Non-pigmented ciliary epithelial cell (primary cell): ENCODE data around the gene RAB4A.

ENCODE experiments used
- DNase-seq: peaks from one replicate; pipeline ENCODE4 v3.0.0-alpha.2; 2010; ENCODE audit warnings: low read depth

RAB4A gene

GRCh38 chr1:229244091-229244490 is 26.8 kb upstream of the RAB4A start:
- no peak for DNase-seq

DNA sequence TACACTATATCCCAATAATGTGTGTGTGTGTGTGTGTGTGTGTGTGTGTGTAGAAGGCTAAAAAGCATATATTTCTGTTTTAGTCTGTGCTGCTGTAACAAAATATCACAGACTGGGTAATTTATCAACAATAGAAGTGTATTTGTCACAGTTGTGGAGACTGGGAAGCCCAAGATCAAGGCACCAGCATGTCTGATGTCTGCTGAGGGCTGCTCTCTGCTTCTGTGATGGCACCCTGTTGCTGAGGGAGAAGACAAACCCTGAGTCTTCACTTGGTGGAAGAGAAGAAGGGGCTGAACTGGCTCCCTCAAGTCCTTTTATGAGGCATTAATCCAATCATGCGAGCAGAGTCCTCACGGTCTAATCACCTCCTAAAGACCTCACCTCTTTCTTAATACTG is 23.0 kb upstream of the RAB4A start:
- DNase-seq: no peak

DNA sequence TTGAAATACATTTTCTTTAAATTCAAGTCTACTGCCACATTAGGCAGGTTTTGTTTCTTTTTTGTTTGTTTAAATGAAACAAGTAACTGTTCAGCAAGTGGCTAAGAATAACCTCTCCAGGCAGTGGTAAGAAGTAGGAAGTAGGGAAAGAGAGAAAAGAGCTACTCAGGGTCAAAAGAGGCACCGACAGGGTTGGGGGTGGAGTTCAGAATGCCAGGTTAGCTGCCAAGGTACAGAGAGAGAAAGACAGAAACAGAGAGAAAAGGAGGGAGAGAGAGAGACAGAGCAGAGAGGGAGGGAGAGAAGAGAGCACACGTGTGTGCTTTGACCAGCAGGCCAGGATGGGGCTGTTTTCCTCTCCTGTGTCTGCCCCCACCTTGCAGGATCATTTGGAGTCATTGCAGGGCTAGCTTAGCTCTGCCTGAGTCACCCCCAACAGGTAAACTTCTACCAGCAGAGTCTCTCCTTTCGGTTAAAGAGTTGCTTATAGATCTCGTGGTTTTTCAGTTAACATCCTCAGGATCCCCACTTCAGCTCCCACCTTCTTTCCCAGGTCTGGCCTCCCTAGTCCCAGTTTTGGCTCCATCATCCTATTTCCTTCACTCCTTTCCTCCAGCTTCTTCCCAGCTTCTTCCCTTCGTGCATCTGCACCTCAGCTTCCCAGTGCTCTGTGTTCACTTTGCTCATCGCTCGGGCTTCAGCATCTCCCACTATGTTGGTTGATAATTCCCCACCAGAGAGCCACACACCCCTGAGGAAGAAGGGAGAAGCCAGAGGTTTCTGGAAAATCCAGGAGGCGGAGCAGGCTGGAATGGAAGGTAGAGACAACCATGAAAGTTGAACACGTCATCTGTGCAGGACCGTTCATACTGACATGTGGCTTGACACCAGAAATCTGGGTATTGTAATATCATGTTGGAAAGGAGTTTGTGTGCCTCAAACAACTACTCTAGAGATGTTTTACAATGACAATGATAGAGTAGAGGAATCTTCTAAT is 21.8 kb upstream of the RAB4A start:
- no peak for DNase-seq

GRCh38 chr1:229249854-229250644 is 20.9 kb upstream of the RAB4A start:
- no peak for DNase-seq

DNA sequence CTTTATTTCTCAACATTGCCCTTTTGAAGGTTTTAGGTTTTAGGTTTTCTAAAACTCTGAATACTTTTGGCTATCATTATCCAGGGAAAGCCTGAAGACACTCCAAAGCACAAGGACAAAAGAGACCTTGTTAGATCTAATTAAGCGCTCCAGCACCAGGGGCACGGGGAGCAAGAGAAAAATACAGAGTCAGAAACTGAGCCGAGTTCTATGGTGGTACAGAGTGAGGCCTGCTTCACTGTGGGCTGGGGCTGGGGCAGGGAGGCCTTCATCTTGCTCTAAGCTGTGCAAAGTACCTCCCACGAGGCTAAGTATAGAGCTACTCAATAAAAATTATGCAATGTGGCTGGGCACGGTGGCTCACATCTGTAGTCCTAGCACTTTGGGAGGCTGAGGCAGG is 19.7 kb upstream of the RAB4A start:
- no peak for DNase-seq

DNA sequence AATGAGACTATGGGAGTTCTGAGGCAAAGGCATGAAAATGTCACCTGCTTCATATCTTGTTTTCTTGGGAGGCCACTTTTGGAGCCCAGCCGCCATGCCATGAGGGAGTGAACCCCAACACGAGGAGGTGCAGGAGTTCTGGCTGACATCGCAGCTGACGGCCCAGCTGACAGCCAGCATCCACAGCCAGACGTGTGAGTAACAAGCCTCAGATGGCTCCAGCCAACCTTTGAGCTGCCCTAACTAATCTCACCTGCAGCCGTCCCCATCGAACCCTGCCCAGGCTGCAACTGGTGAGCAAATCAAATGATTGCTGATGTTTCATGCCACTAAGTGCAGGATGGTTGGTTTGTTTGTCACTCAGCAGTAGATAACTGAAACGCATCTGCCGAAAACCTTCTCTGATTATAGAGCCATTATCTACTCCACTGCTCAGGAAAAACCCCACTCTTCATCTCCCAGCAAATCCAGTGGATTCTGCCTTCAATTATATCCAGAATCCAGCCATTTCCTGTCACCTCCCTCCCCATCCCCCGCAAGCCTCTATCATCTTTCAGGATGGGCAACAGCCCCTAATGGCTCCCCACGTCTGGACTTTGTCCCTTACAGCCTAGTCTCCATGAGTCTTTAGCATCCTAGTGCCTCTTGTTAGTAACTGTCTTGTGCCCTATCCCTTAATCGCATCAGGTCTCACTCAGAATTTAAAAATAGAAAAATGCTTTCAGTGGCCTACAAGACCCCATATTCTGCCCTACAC is 18.5 kb upstream of the RAB4A start:
- DNase-seq: no peak

DNA sequence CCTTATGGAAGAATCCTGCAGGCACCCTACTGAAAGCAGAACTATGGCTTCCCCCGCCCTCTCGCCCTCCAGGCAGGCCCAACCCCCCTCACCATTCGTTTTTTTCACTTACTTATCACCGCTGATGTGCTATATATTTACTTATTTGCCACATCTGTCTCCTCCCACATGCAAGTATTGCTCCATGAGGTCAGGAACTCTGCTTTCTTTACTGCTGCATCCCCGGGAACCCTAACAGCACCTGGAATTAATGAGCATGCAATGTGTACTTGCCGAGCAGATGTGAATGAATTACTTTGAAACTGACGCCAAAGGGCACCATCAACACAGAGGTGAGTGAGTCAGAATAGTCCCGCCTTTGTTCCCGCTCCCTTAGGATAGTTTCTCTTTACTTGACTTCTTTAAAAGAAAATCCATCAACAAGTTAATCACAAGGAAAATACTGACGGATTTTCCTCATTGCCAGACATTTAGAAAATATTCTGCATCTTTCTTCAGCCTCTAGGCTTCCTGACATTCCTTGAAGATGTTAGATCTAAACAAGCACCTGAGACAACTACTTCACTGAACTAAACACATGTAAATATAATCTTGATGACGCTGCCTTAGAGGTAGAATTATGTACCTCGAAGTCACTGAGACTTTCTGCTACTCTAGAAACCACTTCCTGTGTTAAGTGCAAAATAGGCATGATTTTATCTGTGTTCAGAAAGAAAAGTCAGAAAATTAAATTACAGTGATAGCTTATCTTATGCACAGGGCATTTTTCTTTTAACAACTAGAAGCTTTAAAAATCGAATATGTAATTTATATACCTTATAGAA is 17.5 kb upstream of the RAB4A start:
- no peak for DNase-seq

DNA sequence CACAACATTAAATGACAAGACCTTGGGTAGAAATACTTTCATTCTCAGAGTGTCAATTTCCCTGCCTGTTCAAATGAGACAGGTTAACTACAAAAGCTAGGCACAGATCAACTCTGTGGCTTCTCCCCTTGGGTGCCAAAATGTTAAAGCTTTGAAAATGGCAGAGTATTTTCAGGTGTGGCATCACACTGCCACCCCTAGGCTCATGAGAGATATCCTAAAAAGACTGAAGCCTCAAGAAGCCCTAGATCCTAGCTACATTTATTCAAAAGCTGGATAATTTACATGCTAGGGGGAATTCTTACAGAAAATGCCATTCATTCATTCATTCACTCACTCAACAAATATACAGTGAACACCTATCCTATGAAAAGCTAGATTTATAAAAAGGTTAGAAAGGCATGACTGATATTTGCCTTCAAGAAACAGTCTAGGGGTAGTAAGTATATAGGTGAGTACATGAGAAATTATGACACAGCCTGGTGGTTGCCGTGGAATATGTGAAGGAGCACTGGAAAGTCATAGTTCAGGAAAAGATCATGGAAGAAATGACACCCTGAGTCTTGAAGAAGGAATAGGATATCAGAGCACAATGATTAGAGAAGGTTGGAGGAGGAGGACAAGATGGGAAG is 15.9 kb upstream of the RAB4A start:
- no peak for DNase-seq

GRCh38 chr1:229258031-229258756 is 12.7 kb upstream of the RAB4A start:
- DNase-seq: no peak

DNA sequence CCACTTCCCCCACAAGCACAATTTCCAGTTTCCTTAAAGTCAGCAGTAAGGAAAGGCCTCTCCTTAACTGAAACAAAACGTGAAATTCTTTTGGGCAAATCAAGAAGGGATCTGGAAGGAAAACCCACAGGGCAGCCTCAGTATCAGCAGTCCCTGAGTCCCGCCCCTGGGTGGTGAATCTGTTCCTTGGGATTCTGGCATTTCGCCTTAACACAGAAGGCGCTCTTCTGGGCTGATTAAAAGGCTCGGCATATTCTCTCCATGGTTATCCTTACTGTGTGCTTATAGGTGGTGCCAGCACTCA is 12.2 kb upstream of the RAB4A start:
- DNase-seq: no peak

- no peak for DNase-seq
These were observed 10.6 kb upstream of the RAB4A start for GRCh38 chr1:229260297-229260696.

- DNase-seq: no peak
These were observed 8.7 kb upstream of the RAB4A start for GRCh38 chr1:229262239-229262638.

DNA sequence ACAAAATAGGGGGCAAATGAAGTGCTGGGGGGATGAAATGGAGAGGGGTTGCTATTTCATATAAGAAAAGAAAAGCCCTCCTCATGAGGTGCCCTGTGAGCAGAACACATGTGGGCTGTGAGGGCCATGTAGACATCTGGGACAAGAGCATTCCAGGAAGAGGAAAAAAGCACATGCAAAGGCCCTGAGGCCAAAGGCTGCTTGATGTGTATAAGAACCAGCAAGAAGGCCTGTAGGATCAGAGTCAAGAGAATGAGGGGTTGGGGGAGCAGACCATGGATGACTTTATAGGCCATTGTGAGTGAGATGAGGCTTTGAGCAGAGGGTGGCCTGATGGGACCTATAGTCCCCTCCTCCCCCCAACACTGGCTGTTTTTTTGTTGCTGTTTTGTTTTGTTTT is 7.7 kb upstream of the RAB4A start:
- DNase-seq: no peak

DNA sequence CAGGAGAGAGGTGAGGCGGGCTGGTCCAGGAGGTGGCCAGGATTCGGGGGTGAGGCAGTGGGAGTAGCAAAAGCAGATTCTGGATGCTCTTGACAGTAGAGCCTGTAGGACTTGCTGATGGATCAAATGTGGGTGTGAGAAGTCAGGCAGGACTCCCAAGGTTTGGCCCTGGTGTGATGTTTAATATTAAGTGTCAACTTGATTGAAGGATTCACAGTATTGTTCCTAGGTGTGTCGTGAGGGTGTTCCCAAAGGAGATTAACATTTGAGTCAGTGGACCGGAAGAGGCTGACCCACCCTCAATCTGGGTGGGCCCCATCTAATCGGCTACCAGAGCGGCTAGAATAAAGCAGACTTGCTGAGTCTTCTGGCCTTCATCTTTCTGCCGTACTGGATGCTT is 6.8 kb upstream of the RAB4A start:
- no peak for DNase-seq

- no peak for DNase-seq
These were observed 6.4 kb upstream of the RAB4A start for GRCh38 chr1:229264487-229264886.

- no peak for DNase-seq
These were observed 4.6 kb upstream of the RAB4A start for GRCh38 chr1:229266274-229266673.

- DNase-seq: no peak
These were observed 3.9 kb upstream of the RAB4A start for GRCh38 chr1:229266832-229267500.

GRCh38 chr1:229268505-229268904 is 2.4 kb upstream of the RAB4A start:
- DNase-seq: no peak

- no peak for DNase-seq
These were observed 693 bp downstream of the RAB4A start for GRCh38 chr1:229271448-229272159.
